HG02852 (cell line): ENCODE data around the gene FREM3.
"Not testable (repeated sequence)": the region's sequence is repeated elsewhere in the genome, so short reads cannot be mapped to it uniquely, and the experiment has no call there.

Experiments
- ATAC-seq: cut with Tn5 transposase; IDR thresholded peaks from one replicate; pipeline ENCODE4 v1.9.1; 2021; ENCODE audit warnings: mild to moderate bottlenecking, moderate library complexity; ENCODE audit not compliant: unreplicated experiment

Gene FREM3

DNA sequence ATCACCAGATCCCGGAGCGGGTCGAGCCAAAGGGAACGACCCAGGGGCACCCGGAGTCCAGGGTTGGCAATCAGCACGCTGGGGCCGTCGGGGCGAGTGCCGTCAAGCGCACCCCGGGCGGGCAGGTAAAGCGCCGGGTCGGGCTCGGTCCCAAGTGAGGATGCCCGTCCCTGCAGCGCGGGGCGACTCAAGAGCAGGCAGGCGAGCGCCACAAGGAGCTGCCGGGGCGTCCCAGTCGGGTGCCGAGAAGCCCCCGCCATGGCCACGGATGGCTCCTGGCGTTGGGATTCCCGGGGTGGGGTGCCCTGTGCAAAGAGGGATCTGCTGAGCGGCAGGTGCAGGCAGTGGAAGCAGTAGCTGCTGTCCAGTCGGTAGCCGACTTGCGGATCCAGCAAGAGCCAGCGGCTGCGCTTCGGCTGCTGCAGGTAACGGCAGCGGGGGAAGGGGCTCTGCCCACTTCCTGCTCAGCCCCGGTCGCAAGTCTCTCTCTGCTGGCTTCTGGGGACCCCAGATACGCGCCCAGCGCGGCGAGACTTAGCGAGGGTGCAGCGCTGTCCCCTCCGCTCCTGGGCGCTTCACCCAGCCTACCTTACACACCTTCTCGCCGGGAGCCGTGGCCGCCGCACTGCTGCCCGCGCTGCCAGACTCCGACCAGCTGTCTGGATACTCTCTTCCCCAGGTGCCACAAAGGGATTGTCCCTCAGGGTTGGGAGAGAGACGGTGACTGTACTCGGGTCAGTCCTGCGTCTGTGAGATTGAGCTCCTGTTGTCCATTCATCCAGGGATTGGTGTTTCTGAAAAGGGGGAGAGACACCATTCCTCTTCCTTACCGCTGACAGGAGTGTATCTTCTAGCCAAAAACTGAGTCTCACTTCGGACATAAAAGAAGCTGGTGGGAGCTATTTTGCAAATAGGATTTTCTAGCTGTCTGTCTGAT is at the start of gene FREM3:
TSS of gene FREM3 (minus strand) at position 260 of the 937 bp plus-strand sequence. CDS start at position 260, 0 bp downstream.
- no peak for ATAC-seq

DNA sequence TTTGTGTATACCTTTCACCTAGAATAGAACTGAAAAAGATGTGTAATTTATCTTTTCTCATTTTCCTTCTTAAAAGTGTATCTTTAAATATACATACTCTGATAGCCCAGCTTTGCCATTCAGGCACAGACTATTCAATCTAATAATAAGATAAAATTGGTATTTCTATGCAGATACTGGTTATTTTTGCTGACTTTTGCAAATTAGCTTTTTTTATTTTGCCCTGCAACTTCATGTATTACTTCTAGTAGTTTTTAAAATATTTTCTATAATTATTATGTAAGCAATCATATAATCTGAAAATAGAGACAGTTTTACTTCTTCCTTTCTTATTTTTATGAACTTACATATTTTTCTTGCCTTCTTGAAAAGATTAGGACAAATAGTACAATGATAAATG is 45.4 kb upstream of the FREM3 start:
- no peak for ATAC-seq

DNA sequence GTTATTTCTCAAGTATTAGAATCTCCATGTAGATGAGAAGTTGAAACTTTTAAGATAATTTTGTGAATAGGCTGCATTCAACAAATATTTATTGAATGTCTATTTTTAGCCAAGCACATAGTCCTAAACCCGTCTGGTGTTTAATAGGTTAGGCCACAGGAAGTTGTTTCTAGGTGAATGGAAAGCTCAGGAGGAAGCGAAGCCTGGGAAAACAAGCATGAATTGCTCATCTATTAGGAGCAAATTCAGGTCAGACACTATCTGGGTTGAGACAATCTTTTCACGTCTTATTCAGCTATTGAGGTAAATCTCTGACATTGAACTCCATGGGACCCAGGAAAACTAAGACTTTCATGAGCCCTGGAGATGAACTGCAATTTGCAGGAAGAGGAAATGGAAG is 43.1 kb upstream of the FREM3 start:
- no peak for ATAC-seq

DNA sequence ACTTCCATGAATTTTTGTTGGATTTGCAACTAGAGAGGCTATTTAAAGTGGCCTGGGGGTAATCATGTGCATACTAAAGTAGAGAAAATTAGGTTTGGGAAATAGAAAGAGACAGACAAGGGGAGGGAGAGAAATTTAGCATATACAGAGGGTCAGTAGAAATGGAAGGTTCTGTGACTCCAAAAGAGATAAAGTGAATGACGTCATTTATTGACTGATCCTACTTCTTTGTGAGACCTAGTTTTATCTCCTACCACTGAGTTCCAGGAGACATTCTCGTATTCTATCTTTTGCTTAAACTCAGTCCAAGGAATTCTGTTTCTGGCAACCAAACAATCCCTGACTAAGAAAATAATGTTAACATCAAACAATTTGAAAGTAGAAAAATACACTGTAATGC is 42.4 kb upstream of the FREM3 start:
- ATAC-seq = no peak

DNA sequence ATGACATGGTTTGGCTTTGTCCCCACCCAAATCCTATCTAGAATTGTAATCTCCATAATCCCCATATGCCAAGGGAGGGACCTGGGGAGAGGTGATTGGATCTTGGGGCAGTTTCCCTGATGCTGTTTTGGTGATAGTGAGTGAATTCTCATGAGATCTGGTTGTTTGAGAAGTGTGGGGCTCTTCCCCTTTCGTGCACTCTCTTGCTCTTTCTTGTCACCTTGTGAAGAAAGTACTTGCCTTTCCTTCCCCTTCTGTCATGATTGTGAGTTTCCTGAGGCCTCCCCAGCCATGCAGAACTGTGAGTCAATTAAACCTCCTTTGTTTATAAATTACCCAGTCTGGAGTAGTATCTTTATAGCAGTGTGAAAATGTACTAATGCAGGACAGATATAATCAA is 36.4 kb upstream of the FREM3 start:
- no peak for ATAC-seq

DNA sequence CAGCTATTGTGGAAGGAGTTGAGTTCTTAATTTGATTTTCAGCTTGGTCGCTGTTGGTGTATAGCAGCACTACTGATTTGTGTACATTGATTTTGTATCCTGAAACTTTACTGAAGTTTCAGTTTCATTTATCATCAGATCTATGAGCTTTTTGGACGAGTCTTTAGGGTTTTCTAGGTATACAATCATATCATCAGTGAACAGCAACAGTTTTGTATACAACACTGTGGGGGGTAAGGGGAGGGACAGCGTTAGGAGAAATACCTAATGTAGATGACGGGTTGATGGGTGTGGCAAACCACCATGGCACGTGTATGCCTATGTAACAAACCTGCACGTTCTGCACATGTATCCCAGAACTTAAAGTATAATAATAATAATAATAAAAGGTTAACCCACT is 35.6 kb upstream of the FREM3 start:
- not testable (repeated sequence) for ATAC-seq

DNA sequence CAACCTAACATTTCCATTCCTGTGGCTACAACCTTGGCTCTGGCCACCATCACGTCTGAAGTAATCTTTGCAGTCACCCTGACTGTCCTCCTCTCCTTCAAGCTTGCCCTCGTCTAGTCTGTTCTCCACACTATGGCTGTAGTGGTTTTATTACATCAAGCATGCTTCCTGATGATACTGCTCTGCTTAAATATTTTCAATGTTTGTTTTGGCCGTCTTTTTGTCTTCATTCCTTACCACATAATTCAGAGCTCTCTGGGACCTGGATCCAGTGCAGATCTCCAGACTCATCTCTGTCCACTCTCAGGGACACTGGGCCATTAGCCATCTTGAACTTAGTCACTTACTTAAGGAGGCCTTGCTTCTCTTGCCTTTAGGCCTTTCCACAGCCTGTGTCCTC is 27.7 kb upstream of the FREM3 start:
- ATAC-seq = no peak

DNA sequence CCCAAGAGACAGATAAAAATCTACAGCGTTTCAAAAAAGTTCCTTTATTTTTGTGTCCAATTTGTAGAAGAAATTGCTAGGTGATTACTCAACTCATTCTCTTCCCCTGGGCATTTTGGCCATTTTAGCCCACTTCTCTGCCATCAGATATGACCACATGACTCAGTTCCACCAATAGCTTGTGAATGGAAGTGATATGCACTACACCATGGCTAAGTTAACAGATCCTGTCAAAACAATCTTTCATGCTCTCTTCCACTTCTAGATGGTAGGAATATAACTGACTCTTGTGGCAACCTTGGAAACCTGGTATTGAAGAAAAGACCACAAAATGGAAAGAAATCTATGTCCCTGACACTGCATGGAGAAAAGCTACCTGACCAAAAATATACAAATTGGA is 26.2 kb upstream of the FREM3 start:
- no peak for ATAC-seq

DNA sequence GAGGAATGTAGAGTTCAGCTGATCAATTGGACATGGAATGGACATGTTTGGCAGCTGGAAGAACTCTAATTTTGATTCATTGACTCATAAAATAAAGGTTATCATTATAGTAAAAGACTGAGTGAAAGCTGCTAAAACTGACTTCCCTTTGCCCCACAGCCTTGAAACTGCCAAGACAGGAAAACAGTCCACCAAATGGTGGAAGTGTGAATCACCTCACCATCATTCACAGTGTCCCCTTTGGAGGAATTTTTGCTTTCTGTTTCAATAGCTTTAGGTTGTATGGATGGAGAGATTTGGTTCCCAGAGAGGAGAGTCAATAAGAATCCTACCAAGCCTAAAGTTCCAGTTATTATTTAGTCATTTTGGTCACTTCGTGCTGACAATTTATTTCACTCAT is 20.8 kb upstream of the FREM3 start:
- ATAC-seq = no peak

DNA sequence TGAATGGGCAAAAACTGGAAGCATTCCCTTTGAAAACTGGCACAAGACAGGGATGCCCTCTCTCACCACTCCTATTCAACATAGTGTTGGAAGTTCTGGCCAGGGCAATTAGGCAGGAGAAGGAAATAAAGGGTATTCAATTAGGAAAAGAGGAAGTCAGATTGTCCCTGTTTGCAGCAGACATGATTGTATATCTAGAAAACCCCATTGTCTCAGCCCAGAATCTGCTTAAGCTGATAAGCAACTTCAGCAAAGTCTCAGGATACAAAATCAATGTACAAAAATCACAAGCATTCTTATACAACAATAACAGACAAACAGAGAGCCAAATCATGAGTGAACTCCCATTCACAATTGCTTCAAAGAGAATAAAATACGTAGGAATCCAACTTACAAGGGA is 18.3 kb upstream of the FREM3 start:
- ATAC-seq = not testable (repeated sequence)

DNA sequence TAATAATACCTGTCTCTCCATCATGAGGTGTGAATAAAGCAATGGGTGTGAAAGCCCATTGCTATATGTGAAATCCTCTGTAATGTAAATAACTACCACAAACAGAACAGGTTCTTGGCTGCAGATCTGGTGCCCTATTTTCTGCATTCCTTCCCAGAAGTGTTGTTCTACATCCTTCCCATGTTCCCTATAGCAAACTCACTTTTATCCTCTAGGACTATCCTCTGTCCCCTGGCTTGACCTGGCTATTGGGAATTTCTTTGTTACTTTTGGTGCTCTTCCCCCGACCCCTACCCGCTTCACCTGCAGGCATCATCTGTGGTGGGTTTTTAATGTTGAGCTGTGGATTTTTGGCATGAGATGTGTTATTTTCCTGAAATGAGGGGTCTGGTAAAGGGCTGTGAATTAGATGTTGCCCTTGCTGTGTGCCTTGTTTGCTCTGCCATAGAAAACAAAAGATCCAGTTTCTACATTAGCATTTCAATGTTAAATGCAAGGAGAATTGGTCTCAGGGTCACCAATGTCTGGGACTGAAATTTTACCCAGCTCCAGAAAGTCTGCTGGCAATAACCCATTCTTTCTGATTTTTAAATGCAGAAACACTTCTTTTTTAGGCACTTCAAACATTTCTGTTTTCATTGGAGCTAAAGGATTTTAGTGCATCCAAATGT is 13.6 kb upstream of the FREM3 start:
- ATAC-seq = no peak

DNA sequence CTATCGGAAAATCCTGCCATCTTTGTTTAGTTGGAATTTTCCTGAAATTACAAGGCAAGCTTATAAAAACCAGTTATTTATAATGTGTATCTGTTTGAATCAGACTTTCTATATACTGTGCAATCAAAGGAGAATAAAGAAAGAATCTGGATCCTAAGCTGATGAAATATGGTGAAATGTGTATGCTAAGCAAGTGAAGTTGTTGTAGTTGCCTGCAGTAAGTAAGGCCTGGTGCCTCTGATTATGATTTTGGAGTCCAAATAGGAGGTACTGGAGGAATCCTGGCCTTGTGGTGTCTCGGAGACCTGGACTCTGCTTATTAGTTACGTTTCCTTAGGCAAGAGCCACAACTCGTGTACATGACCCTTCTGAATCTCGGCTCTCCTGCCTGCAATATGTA is 13.1 kb upstream of the FREM3 start:
- no peak for ATAC-seq

DNA sequence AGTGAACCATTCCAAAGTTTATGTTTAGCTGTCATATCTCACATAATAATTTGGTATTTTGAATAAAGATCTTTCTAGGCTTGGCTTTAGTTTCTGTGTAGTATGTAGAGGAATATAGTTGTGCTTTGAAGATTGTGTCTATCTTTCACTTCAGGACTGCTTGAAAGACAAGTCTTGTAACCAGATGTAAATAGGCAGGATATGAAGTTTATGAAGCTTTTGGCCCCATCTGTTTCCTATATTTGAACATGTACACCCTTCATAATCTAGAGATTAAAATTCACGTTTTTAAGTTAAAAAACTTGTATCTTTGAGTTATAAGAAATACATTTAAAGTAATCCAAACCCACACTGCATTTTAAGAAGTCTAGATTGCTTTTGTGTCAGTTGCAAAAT is 11.7 kb upstream of the FREM3 start:
- ATAC-seq = no peak

DNA sequence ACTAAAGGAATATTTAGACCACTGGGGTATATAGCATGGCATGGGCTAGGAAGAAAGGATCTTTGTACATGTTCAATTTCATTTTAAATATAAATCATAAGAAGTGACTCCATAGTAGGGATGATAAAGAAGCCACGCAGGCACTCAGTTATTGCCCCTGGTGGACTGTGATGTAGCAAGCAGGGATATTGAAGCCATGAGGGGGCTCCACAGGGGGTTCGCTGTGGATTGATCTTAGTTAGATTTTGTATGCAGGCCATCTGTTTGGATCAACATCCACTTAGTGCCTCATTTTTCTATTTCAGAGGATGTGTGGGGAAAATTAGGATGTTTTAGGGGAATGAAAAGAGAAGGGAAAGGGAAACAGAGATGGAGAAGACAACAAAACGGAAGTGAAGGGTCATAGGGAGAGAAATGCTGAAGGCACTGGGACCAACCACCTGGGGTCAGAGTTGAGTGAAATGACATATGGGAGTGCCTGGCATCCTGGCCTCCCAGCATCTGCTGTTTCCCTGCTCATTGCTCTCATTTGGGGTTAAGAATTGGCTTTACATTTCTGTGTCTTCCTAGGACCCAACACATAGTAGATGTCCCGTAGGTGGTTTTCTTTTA is 11.2 kb upstream of the FREM3 start:
- ATAC-seq = no peak

DNA sequence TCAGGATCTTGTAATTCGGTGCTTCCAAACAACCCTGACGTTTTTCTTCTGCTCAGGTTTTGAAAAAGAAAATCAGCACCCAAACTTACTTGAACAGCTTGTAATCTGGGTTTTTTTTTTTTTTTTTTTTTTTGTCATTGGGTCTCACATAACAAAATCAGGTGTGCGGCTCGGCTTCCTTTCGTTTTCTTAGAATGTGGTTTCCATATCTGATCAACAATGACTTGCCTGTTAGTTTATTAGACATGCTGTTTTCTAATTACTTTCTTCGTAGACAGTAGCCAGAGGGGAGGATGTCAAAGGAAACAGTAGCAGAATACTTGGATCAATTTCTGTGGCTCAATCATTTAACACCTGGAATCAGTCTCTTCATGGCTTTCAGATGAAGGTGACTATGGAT is 890 bp upstream of the FREM3 start:
- ATAC-seq = no peak

DNA sequence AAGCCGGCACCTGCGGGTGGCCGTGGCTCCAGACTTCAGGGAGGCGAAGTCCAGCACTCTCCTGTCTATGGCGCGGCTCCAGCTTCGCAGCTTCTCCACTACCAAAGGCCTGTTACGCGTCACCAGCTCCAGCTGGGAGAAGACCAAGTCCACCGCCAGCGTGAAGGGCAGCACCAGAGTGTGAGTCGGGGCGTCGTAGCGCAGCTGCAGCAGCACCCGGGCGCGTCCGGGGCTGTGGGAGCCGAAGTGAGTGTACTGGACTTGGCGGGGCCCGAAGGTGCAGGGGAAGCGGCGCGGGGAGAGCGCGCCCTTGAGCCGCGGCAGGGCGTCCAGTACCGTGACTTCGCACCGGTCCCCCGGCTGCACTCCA is 444 bp downstream of the FREM3 start:
- ATAC-seq = no peak

DNA sequence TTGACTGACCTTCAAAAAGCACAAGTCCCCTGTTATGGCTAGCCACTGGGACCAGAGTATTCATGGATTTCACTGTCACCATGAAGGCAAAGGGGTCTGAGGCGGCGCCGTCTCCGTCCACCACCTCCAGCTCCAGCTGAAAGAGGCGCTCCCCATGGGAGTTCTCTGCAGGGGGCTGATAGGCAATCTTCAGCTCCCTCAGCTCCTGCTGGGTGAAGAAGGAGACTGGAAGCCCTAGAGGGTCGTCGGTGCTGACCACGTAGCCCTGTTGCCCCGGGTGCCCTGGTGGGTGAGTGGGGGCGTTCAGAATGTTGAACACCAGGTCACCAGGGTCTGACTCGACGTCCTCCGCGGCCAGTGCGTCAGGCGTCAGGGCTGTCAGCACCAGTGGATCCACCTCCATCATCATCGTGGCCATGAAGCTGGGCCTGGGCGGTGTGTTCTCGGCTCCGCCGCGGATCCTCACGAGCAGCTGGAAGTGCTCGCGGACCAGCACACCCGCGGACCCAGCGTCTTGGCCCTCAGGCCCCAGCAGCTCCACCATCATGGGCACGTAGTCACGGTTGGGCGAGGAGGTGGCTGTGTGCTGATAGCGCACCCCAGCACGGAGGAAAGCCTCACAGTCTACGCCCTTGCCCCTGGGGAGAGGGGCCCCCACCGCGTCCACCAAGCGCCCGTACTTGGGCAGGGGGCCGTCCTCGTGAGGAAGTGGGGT is 987 bp downstream of the FREM3 start:
- no peak for ATAC-seq

DNA sequence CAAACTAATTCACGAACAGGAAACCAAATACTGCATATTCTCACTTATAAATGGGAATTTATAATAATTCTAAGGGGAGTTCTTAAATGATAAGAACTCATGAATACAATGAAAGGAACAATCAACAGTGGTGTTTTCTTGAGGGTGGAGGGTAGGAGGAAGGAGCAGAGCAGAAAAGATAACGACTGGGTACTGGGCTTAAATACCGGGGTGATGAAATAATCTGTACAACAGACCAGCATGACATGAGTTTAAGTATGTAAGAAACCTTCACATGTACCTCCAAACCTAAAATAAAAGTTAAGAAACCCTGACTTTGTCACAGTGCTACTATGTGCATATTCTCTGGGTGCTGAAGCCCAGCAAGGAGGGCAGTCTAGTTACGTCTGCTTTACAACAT is 6.6 kb downstream of the FREM3 start:
- no peak for ATAC-seq

DNA sequence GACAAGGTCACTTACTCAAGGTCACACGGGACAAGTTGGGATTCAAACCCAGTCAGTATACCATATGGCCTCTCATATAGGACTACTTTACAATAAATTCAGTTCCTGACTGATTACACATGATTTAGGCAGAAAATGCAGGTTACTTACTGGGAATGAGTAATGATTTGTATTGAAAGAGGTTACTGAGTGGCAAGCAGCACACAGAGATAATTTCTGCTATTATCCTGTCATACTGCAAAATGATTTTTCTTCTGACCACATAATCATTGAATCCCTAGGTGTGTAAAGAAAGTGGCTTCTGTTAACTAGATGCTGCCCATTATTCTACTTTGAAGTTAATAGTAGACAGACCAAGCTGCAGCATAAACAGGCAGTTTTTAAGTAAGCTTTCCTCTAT is 8.2 kb downstream of the FREM3 start:
- no peak for ATAC-seq

DNA sequence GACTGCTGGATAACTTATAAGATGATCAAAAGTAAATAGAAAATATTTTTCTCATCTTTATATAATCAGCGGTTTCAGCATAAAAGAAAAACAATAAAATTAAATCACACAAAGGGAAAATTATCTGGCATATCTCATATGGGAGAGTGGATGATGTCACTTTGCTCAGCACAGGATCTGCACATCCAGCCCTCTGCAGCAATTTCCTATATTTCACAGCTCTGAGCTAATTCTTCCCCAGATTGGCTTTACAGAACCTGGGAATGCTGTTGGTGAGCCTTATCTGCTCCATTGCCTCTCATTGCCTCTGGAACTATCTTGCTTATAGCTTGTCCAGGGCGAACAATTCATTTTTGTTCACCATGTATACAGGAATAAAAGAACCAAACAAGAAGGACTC is 21.0 kb downstream of the FREM3 start:
- no peak for ATAC-seq

DNA sequence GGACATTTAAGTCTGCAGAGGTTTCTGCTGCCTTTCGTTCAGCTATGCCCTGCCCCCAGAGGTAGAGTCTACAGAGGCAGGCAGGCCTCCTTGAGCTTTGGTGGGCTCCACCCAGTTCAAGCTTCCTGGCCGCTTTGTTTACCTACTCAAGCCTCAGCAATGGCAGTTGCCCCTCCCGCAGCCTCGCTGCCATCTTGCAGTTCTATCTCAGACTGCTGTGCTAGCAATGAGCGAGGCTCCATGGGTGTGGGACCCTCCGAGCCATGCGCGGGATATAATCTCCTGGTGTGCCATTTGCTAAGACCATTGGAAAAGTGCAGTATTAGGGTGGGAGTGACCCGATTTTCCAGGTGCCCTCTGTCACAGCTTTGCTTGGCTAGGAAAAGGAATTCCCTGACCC is 26.8 kb downstream of the FREM3 start:
- ATAC-seq = not testable (repeated sequence)
